IMR-90 (cell line): ENCODE data around the gene CFAP251. TPM values are rescaled to one million over a fixed set of nuclear protein-coding genes. Genes with fewer than 3 reads are reported as not detected.

ENCODE experiments used
- ATAC-seq: fragments of 200-7000 bp; cut with Tn5 transposase; 2 replicates; pipeline ENCODE4 v1.9.1; 2020; ENCODE audit warnings: low read depth, mild to moderate bottlenecking, moderate library complexity
- BruUV-seq: library from RNA; stranded (reverse); fragments of 400-500 nt; replicated peaks from 2 replicates; lab custom pipeline; 2021; lab: Mats Ljungman, UMichigan
- CTCF ChIA-PET: fragments of 300-600 bp; formaldehyde crosslinking; extraction: SDS; loops from one replicate; lab custom pipeline; 2021; ENCODE audit warnings: antibody characterized with exemption; lab: Yijun Ruan, JAX
- POLR2A ChIA-PET: fragments of 300-600 bp; sonication (Branson Sonifier 250); formaldehyde crosslinking; loops from one replicate; lab custom pipeline; 2022; ENCODE audit warnings: antibody characterized with exemption; ENCODE audit not compliant: unreplicated experiment; lab: Charles Lee
- DNase-seq: peaks from one replicate; pipeline ENCODE4 v3.0.0; 2013
- H2AFZ ChIP-seq: replicated peaks from 2 replicates; pipeline ENCODE3; 2013; ENCODE audit warnings: low read length, mild to moderate bottlenecking; ENCODE audit not compliant: poor library complexity
- H2AK5ac ChIP-seq: 2 replicates; pipeline ENCODE4 v1.6.1; 2013; ENCODE audit warnings: low read depth, low read length, inconsistent platforms
- H2AK9ac ChIP-seq: replicated peaks from 2 replicates; pipeline ENCODE3; 2013; ENCODE audit warnings: mild to moderate bottlenecking, low read depth, low read length, moderate library complexity; ENCODE audit not compliant: poor library complexity
- H2BK120ac ChIP-seq: 2 replicates; pipeline ENCODE4 v1.6.1; 2013; ENCODE audit warnings: low read depth, low read length, inconsistent platforms
- H2BK15ac ChIP-seq: 3 replicates; pipeline ENCODE4 v1.6.1; 2013; ENCODE audit warnings: low read depth, low read length, inconsistent platforms
- H2BK20ac ChIP-seq: 2 replicates; pipeline ENCODE4 v1.6.1; 2013; ENCODE audit warnings: low read depth, mild to moderate bottlenecking, inconsistent platforms, low read length, moderate library complexity
- H2BK5ac ChIP-seq: 2 replicates; pipeline ENCODE4 v1.6.1; 2013; ENCODE audit warnings: mild to moderate bottlenecking, low read depth, low read length, inconsistent platforms; ENCODE audit not compliant: poor library complexity, severe bottlenecking
- H3K14ac ChIP-seq: replicated peaks from 2 replicates; pipeline ENCODE4 v1.6.1; 2013; ENCODE audit warnings: low read depth, low read length, inconsistent platforms
- H3K18ac ChIP-seq: 2 replicates; pipeline ENCODE4 v1.6.1; 2013; ENCODE audit warnings: low read depth, low read length, control low read depth
- H3K23ac ChIP-seq: 2 replicates; pipeline ENCODE4 v1.6.1; 2013; ENCODE audit warnings: low read depth, low read length, inconsistent platforms
- H3K27ac ChIP-seq: 2 replicates; pipeline ENCODE4 v1.5.1; 2013; ENCODE audit warnings: mild to moderate bottlenecking, control low read depth, low read length; ENCODE audit not compliant: insufficient read depth
- H3K27me3 ChIP-seq: 2 replicates; pipeline ENCODE4 v1.6.1; 2013; ENCODE audit warnings: low read length; ENCODE audit not compliant: control insufficient read depth, insufficient read depth
- H3K36me3 ChIP-seq: 2 replicates; pipeline ENCODE4 v1.6.1; 2013; ENCODE audit warnings: low read length, mixed read lengths; ENCODE audit not compliant: control insufficient read depth, insufficient read depth
- H3K4ac ChIP-seq: 2 replicates; pipeline ENCODE4 v1.6.1; 2013; ENCODE audit warnings: low read depth, low read length, inconsistent platforms
- H3K4me1 ChIP-seq: 2 replicates; pipeline ENCODE4 v1.6.1; 2013; ENCODE audit warnings: low read length, mixed read lengths; ENCODE audit not compliant: control insufficient read depth, insufficient read depth
- H3K4me2 ChIP-seq: 2 replicates; pipeline ENCODE4 v1.6.1; 2013; ENCODE audit warnings: low read depth, mild to moderate bottlenecking, control low read depth, low read length, moderate library complexity
- H3K4me3 ChIP-seq: 2 replicates; pipeline ENCODE4 v1.5.1; 2013; ENCODE audit warnings: low read depth, mild to moderate bottlenecking, control low read depth, low read length, moderate library complexity; ENCODE audit not compliant: insufficient read depth
- H3K56ac ChIP-seq: 2 replicates; pipeline ENCODE4 v1.6.1; 2013; ENCODE audit warnings: low read length, inconsistent platforms; ENCODE audit not compliant: insufficient read depth; ENCODE audit errors: extremely low read depth
- H3K79me1 ChIP-seq, 2 experiments: 2 replicates each; pipeline ENCODE4 v1.6.1; 2013; ENCODE audit warnings: low read length in 2 of 2, inconsistent platforms in 1 of 2, low read depth in 1 of 2
- H3K9ac ChIP-seq: 2 replicates; pipeline ENCODE4 v1.6.1; 2013; ENCODE audit warnings: low read depth, low read length, control low read depth
- H3K9me1 ChIP-seq: 2 replicates; pipeline ENCODE4 v1.6.1; 2013; ENCODE audit warnings: low read length, inconsistent platforms; ENCODE audit not compliant: insufficient read depth
- H3K9me3 ChIP-seq: 2 replicates; pipeline ENCODE4 v1.6.1; 2013; ENCODE audit warnings: low read length; ENCODE audit not compliant: control insufficient read depth, insufficient read depth
- H4K20me1 ChIP-seq: 2 replicates; pipeline ENCODE4 v1.6.1; 2013; ENCODE audit warnings: low read length, inconsistent platforms; ENCODE audit not compliant: insufficient read depth
- H4K5ac ChIP-seq: 2 replicates; pipeline ENCODE4 v1.6.1; 2013; ENCODE audit warnings: mild to moderate bottlenecking, low read depth, low read length, control low read depth
- H4K8ac ChIP-seq, 2 experiments: 2 replicates each; pipeline ENCODE4 v1.6.1; 2013; ENCODE audit warnings: low read depth in 2 of 2, low read length in 2 of 2, control low read depth in 1 of 2, inconsistent platforms in 1 of 2
- H4K91ac ChIP-seq: 2 replicates; pipeline ENCODE4 v1.6.1; 2013; ENCODE audit warnings: low read depth, low read length, inconsistent platforms; ENCODE audit not compliant: insufficient read depth
- CTCF ChIP-seq: conservative IDR thresholded peaks from 2 replicates; pipeline ENCODE4 v1.5.1; 2012; ENCODE audit warnings: mild to moderate bottlenecking, low read depth, low read length, improper control_type of control experiment
- FOS ChIP-seq: fragments of 150-350 bp; IDR thresholded peaks from 2 replicates; pipeline ENCODE4 v1.6.1; 2016; ENCODE audit warnings: low read depth, low read length
- MAFK ChIP-seq: IDR thresholded peaks from 2 replicates; pipeline ENCODE4 v1.6.1; 2012; ENCODE audit warnings: low read depth, low read length, improper control_type of control experiment
- MXI1 ChIP-seq: IDR thresholded peaks from 2 replicates; pipeline ENCODE4 v1.6.1; 2012; ENCODE audit warnings: low read depth, mild to moderate bottlenecking, low read length, moderate library complexity, borderline replicate concordance
- POLR2A ChIP-seq: IDR thresholded peaks from 2 replicates; pipeline ENCODE4 v1.6.1; 2012; ENCODE audit warnings: mild to moderate bottlenecking, low read depth, low read length
- RAD21 ChIP-seq: IDR thresholded peaks from 2 replicates; pipeline ENCODE4 v1.6.1; 2012; ENCODE audit warnings: low read length, improper control_type of control experiment
- RCOR1 ChIP-seq: IDR thresholded peaks from 2 replicates; pipeline ENCODE4 v1.6.1; 2012; ENCODE audit warnings: mild to moderate bottlenecking, low read length, improper control_type of control experiment; ENCODE audit not compliant: insufficient replicate concordance
- WGBS, 2 experiments: methylation state at CpG; one replicate each; pipeline versions ENCODE4 v1.1.5 to v1.1.7; 2013; ENCODE audit warnings: missing lambda C conversion rate in 2 of 2; ENCODE audit not compliant: insufficient read length in 1 of 2; ENCODE audit errors: extremely low coverage in 2 of 2; 5-methylcytosine and 5-hydroxymethylcytosine counted together
- dilution Hi-C: fragments of 300-500 bp; cut with HindIII; formaldehyde crosslinking; loops from one replicate; pipeline ENCODE4 v1.14.3; 2018; ENCODE audit warnings: low sequenced_read_pairs; ENCODE audit not compliant: unreplicated experiment
- in situ Hi-C: fragments of 300-500 bp; cut with MboI; formaldehyde crosslinking; loops from 3 replicates; pipeline ENCODE4 v1.14.3; 2019; ENCODE audit warnings: low sequenced_read_pairs, inconsistent platforms, mixed read lengths
- intact Hi-C: fragments of 100-400 bp; cut with micrococcal nuclease; formaldehyde crosslinking; loops from 2 replicates; pipeline ENCODE4 v1.10.0; 2022
- polyA plus RNA-seq, 3 experiments: library from polyadenylated mRNA; depleted of rRNA; stranded (reverse); fragments of >200 nt; gene quantifications; 2 replicates each; pipeline ENCODE4 v1.2.3, GENCODE V29; 2012; ENCODE audit warnings: low replicate concordance in 1 of 3
- total RNA-seq: library from RNA; depleted of rRNA; stranded (reverse); fragments of >200 nt; gene quantifications from 2 replicates; pipeline ENCODE4 v1.2.3, GENCODE V29; 2012

The CFAP251 gene
- total and polyA plus RNA-seq, 2 of the 4 experiments (the other 2 are of a cell fraction) = 7.8 to 9.1 TPM

- H2BK5ac ChIP-seq = peak overlapping the region; percentile 15
- no peak overlapping the region for H3K18ac ChIP-seq
- TF ChIP-seq FOS (no peak), MAFK (no peak), RAD21 (no peak), CTCF (no peak), MXI1 (no peak), POLR2A (0 out of 2 replicates have a peak, but pooled peaks have one; percentile 1), RCOR1 (no peak)
- peaks cover 16 to 44% of the 10 kb centered on the region in 2 experiments for H3K79me1 ChIP-seq
- H3K36me3 ChIP-seq = no peaks in the 10 kb centered on the region
- no peaks in the 10 kb centered on the region; the same call in 1 of the 2 replicates for H3K9me3 ChIP-seq
- in situ Hi-C loops (no loop called here), dilution Hi-C loops (no loop called here), intact Hi-C loops (loop anchor here (1.0 to 5.0 kb wide), 3 partner anchors 68 to 225 kb away; no protein-coding TSS in a partner anchor)
- H4K20me1 ChIP-seq = peaks cover 8% of the 10 kb centered on the region
- H3K4me1 ChIP-seq = peaks cover 13% of the 10 kb centered on the region
- H4K8ac ChIP-seq = peak overlapping the region; percentile 56 to 64; a peak in 3 of 4 replicates
- no peak overlapping the region for H4K91ac ChIP-seq
- ChIA-PET CTCF (interaction anchor here (0.6 kb wide), 1 partner anchor 20 kb away, joined by 4 read pairs; no protein-coding TSS in a partner anchor), POLR2A (interaction anchor here (0.6 kb wide), 1 partner anchor 26 kb away, joined by 3 read pairs; no protein-coding TSS in a partner anchor)
- H2AK9ac ChIP-seq = peak overlapping the region; percentile 92
- peaks cover 3% of the 10 kb centered on the region for H3K9me1 ChIP-seq
- H3K56ac ChIP-seq = 0 out of 2 replicates have a peak overlapping the region, but pooled peaks have one; percentile 28
- H2AFZ ChIP-seq = peak overlapping the region; percentile 90
- H3K9ac ChIP-seq = peak overlapping the region; percentile 54
- peak overlapping the region; percentile 41 for H3K27ac ChIP-seq
- peak overlapping the region; percentile 80 for H3K4me2 ChIP-seq
- no peak overlapping the region for H2BK120ac ChIP-seq
- H3K23ac ChIP-seq = no peak overlapping the region
- peak overlapping the region; percentile 66 for H3K4me3 ChIP-seq
- 1% methylated on average over 34 of the region's 124 CpGs; no CpG with 5 or more reads in 1 of the 2 experiments for WGBS, 2 experiments
- no peak overlapping the region for H4K5ac ChIP-seq
- DNase-seq (no peak), ATAC-seq (peak; percentile 19)
- peak overlapping the region; percentile 65 for H3K4ac ChIP-seq
- no peak overlapping the region; the same call in 2 of the 3 replicates for H2BK15ac ChIP-seq
- H3K14ac ChIP-seq = peak overlapping the region; percentile 30; the same call in 1 of the 2 replicates
- H2AK5ac ChIP-seq = no peak overlapping the region
- BruUV-seq = no TSS peak
- H2BK20ac ChIP-seq = no peak overlapping the region
- H3K27me3 ChIP-seq = no peaks in the 10 kb centered on the region
Observed at GRCh38 chr12:122022393-122023338, 104.3 kb downstream of the CFAP251 start.
